Measurements from ENCODE around the gene KCNQ1.

Gene KCNQ1

DNA sequence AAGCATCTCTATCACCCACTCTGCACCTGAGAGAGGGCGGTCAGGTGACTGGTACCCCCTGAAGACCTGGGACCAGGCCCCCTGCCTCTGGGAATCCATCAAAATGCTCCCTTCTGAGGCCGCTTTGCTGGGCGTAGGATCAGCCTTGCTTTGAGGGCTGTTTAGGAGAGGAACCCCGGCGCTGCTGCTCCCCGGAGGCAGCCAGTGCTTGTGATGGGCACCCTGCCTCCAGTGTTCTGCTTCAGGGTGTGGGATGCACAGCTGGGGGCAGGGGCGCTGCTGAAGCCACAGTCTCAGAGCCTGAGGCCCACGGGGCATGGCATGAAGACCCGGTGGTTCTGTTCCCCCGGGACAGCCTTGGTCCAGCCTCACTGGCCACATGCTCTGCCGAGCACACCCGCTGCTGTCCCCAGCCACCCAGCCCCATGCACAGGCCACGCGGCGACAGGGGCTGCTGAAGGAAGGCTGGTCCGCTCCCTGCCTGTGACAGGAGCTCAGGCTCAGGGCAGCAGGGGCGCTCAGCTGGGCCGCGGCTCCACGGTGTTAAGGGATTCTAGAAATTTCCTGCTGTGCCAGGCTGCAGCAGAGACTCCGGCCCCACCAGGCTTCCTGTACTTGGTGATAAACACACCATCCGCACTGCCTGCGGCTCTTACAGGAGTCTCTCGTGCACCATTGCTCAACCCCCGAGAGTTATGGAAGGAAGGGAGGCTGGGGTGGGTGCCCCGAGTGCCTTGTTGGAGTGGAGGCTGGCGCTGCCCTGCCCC is 91.0 kb downstream of the KCNQ1 start:
- no peak for DNase-seq

DNA sequence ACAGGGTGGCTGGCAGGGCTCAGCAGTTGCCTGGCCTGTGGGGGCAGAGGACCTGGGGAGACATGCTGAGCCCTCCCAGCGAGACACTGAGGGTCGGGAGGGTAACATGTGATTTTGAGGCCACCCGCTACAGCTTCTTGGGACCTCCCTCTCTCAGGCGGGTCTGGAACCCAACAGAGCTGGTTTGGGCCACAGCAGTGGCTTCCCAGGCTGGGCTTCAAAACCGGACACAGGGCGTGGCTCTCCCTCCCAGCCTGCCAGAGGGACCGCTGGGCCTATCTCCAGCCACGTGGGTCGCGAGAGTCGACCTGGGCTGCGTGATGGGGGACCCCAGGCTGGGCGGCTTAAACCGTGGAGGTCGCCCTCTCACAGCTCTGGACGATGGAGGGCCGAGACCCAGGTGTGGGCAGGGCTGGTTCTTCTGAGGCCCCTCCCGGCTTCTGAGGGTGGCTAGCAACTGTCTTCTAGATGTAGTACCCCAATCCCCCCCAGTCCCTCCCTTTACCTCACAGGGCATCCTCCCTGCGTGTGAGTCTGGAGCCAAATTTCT is 91.7 kb downstream of the KCNQ1 start:
- no peak for DNase-seq

DNA sequence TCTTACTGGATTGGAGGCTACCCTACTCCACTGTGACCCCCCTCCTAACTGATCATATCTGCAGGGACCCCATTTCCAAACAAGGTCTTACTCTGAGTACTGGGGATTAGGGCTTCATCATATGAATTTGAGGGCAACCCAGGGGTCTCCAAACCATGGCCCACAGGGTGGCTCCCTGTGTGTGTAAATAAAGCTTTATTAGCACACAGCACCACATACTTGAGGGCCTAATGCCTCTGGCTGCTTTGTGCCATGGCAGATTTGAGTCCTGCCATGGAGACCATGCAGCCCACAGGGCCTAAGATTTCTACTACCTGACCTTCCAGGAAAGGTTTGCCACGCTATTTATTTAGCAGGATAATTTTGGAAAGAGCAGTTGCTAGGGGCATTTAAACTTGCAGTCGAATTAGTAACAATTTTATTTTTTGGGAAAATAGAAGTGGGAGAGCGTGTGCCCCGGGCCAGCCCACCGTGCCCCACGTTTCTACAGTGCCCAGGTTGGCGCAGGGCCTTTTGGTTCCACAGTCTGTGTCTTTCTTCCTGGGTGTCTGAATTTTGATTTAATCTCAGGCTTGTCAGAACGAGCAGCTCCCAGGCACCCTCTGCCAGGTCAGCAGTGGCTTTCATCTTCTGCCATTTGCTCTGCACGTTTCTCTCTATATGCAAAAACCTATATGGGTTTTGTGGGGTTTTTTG is 92.3 kb downstream of the KCNQ1 start:
- no peak for DNase-seq

DNA sequence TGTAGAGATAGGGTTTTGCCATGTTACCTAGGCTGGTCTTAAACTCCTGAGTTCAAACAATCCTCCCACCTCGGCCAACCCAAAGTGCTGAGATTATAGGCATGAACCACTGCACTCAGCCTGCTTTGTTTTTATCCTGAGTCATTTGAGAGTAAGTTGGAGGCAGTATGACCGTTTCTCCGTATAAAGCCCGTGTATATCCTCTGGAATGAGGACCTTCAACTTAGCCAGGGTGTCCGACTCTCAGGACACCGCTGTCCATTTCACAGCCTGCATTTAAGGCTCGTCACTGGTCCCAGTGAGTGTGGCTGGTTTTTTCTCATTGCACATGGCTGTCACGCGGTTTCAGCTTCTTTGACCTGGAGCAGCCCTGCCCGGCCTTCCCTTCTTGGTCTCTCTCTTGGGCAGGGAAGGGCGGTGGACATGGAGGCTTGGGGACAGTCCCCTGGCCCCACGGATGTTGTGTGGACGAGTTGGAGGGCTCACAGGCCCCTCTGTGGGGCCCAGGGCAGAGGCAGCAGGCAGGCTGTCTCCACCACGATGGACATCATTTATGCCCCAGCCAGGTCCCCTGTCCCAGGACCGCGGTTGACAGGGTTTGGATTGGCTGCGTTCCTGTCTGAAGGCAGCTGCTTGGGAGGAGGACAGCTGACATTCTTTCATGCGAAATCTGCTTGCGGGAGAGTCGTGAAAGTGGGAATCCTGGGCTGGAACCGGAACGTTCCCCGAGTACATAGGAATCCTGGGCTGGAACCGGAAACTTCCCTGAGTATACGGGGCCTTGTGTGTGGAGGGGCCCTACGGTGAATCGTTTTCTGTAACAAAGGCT is 93.3 kb downstream of the KCNQ1 start:
- DNase-seq, result no peak

DNA sequence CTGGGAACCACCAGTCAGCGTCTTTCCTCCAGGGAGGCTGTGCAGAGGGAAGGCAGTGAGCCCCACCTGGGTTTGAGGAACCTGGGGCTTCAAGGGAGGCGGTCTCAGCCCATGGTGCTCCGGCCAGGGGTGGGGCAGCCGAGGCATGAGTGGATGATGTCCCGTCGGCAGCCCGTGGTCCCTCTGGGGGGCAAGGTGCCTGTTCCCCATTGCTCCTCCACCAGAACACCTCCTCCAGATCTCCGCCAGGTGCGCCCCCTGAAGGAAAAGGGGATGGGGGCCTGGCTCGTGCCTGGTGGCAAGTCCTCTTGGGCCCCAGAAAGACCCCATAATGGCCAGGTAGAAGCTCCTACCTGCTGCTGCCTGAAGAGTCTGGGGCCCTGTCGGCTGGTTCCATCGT is 94.1 kb downstream of the KCNQ1 start:
- DNase-seq, result no peak

DNA sequence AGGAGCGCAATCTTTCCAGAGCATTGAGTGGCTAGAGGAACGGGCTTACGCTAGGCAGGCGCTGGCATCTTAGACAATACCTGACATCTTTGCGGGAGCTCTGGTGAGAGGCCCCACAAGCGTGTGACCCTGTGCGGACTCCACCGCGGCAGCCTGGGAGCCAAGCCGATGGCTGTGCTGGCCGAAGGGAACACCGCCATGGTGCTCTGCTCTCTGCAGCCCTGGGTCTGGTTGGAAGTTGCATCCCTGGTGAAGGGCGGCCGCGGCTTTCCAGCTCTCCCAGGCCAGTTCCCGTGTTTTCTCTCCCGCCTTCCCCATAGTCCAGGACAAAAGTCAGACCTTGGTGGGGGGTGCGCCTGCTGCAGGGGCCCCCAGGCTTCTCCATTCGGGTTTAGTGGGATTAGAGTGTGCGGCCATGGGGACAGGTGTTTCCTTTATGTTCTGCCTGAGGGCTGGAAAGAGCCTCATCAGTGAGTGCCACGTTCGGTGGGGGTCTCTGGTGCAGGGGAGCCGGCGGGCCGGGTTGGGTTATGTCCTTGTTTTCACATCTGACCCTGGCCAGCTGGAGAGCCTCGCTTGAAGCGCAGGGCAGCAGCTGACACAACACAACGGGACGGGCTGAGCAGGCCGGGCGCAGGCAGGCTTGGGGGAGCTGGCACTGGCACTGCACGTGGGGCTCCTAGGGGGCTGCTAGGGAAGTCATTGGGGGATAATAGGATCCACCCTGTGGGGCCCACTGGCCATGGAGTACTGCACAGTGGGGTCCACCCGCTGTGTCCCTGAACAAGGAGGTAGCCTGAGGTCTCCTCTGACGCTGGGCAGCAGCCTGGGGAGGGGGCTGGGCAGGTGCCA is 94.8 kb downstream of the KCNQ1 start:
- peak in 1 of 3 experiments; percentile 18 for DNase-seq

DNA sequence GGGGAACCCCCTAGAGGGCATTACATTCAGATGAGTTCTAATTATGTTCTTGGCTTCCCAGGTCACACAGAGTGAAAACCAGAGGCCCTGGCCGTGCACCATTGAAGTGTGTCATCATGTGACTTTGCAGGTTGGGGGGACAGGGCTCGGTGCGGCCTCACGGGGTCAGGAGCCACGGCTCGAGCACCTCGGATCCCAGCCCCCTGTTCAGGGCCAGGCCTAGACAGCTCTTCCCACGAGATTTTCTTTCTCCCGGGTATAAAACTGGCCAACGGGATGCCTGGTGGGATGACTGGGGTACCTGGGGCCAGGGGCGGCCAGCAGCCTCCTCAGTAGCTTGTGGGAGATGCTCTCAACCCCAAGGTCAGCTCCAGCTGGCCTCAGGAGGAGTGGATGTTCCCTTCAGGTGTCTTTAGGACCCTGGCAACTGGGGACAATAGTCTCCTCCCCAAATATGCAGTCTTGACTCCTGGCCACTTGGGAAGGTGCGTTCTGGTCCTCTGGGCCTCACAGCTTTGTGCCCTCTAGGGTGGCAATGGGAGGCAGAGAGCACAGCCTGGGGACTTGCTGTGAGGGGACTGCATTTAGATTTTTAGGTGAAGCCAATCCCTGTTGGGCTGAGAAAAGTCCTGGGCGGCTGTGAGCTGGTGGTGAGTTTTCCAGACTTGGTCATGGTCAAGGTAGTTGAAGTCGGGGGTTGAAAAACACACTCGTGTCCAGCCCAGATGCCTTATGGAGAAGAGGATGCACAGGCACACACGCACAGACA is 95.6 kb downstream of the KCNQ1 start:
- no peak for DNase-seq

DNA sequence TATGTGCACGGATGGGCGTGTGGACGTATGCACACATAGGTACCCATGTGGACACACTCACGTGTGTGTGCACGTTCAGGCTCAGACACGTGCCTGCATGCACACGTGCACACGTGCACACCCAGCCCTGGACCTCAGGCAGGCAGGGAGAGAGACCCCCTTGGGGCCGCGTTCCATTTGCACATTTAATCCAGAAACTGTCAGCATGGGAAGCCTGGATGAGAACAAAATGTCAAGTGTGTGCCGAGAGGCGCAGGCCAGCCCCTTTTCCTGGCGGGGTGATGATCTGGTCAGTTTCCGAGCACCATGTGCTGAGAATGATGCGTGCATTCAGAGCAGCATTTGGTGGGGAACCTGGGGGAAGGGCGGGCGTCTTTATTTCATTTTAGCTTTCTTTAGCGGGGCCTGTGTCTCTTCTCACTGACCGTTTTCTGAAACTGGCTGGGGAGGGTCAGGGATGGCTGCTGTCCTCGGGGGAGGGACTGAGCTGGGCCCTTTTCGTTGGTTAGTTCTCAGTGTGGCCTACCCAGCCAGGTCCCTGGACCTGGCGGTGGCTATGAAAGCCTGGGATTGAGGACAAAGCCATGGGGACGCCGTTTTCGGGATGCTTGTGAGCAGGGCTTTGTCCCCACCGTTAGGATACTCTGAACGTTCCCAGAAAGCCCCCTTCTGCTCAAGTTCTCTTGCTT is 96.3 kb downstream of the KCNQ1 start:
- no peak for DNase-seq

DNA sequence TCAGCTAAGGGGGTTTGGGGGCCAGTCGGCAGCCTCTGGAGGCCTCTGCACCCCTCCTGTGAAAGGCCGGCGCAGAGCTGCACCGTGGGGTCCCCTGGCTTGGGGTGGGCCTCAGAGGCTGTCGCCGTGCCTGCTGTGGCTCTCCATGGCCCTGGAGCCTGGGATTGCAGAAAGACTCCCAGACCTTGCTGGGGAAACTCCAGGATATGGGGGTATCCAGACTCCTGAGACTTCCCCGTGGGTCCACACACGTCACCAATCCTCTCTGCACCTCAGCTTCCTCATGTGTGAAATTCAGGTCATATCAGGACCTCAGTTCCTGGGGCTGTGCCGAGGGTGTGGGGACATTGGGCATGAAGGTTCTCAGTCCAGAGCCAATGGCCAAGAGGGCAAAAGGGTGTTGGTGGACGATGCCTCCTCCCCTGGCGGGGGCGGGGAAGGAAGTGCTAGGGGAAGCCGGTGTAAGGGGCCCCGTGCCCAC is 97.1 kb downstream of the KCNQ1 start:
- no peak for DNase-seq

DNA sequence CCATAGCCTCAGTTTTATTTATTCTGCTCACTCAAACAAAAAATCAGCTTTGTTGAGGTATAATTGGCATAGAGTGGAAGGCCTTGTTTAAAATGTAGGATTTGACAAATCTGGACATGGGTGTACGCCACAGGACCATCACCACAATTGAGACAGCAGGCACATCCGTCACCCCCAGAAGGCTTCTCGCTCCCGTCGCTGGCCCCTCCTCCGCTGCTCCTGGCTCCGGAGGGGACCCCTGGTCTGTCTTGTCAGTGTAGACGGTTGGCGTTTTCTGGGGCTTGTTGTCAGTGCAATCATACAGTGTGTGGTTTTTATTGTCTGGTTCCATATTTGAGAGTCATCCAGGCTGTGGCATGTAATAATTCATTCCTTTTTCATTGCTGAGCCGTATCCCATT is 97.6 kb downstream of the KCNQ1 start:
- DNase-seq, result no peak

DNA sequence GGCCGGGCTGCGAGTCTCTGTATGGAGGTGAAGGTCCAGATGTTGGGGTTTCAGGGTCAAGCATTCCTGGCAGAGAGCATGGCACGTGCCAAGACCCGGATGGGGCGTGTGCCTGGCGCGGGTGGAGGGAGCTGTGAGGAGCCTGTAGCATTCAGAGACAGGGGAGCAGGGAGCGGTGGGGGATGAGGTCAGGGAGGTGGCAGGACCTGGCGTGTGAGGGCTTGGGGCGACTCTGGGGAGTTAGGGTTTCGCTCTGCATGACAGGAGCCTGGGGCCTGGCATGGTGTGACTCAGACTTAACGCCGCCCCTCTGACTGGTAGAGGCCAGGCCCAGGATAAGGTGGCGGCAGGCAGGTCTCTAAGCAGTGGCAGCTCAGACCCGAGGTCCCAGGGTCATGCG is 103.0 kb downstream of the KCNQ1 start:
- DNase-seq, result no peak

DNA sequence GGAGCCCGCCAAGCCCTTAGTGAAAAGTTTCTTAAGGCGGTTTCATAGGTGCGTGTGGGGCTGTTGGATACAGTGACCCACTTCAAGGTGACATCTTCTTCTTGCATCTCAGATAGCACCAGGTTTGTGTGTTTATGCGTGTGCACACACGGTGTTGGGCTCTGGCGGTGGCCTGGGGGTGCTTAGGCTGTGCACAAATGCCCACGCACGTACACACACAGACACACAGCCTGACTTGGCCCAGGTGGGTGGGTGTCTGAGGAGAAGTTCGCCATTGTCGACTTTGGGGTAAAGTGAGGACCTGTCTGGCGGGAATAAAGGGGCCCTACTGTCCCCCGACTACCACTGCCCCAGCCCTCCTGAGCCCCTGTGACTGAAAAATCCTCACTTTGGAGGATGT is 103.8 kb downstream of the KCNQ1 start:
- DNase-seq, result no peak

DNA sequence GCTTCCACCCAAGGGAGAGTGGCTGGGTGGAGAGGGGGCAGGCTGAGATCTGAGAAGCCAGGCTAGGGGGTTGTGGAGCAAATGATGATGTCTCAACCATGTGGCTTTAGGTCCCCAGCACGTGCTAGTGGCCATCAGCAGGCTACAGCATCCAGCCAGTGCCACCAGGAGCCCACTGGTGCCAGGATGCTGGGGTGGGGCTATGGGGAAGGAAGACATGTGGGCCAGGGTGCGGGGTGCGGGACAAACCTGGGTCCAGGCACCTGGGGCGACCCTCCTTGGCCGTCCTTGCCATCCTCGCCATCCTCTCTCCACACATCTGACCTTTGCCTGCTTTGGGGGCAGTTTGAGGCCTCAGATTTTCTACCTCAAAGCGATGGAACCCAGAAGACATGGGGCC is 104.3 kb downstream of the KCNQ1 start:
- DNase-seq, result no peak

DNA sequence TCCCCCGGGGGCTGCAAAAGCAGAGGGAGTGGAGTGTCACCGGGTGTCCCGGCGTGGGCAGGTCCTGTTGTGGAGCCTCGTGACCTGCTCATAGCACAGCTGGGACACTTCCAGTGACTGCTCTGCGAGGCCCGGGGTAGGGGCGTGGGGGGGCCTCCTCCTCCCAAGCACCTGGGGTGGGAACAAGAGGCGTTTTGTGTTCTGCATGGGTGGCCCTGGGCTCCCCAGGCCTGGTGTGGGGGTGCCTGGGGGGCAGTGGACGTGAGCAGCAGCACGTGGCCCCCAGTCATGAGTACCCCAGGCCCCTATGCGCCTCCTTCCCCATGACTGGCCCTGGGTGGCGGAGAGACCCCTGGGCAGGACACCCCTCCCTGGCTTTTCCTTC is 104.7 kb downstream of the KCNQ1 start:
- no peak for DNase-seq

DNA sequence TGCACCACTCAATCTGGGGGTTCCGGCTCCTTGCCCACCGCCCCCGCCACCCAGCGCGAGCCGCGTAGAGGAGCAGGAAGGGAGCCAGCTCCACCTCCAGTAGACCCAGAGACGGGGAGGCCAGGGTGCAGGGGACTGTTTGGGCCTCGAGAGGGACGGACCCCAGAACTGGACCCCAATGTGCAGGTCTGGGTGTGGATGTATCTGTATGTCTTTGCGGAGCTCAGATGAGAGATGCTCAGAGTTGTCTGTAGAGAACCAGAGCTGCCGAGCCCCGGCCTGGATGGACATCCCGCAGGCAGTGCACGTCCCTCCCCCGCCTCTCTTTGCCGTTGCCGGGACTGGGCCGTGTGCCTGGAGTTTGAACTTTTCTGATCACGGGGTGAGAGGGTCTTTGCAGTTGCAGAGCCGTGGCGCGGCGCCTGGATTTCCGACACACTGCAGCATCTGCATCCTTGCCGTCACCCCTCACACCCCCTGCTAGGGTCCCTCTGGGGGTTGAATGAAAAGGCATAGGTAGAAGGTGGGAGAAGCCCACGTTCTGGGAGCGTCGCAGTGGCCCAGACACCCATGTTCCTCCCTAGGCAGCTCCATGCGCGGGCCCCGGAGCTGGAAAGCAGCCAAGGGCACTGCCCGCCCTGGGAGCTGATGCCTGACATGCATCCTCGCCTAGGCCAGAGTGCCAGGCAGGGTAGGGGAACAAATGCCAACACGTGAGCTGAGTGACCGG is 105.2 kb downstream of the KCNQ1 start:
- DNase-seq, result no peak

DNA sequence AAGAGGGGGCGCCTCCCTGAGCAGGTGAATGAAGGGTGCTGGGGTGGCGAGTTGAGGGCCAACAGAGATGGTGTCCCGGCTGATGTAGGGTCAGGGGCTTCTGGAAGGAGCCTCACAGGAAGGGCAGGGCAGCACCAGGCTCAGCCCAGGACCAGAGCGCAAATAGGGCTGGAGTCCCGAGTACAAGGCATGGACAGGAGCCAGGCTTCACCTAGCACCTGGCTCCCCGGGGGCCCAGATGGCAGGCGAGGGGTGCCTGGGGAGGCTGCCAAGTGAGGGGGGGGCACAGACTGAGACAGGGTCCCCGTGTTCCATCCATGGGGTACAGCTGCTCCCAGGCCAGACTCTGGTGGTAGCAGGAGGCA is 105.8 kb downstream of the KCNQ1 start:
- no peak for DNase-seq

DNA sequence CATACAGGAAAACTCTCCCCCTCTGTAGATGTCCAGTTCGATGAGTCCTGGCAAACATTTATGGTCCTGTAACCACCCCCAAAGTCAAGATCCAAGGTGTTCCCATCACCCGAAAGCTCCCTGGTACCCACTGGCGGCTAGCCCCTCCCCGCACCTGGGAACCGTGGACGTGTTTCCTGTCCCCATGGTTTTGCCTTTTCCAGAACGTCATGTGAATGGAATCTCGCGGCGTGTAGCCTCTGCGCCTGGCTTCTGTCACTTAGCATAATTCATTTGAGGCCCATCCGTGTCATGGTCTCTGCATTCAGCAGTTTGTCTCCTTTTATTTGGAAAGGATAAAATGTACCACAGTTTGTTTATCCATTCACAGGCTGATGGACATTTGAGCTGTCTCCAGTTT is 106.3 kb downstream of the KCNQ1 start:
- no peak for DNase-seq

DNA sequence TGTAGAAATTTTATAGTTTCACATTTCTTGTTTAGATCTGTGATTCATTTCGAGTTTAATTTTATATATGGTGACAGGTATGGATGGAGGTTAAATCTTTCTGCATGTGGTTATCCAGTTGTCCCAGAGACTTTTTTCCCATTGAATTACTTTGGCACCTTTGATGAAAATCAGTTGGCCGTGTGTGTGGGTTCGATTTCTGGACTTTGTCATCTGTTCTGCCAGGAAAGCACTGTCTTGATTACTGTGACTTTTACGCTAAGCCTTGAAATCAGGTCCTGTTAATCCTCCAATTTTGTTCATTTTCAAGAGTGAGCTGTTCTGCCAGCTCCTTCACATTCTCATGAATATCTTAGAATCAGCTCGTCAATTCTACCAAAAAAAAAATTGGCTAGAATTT is 107.4 kb downstream of the KCNQ1 start:
- DNase-seq, result no peak

DNA sequence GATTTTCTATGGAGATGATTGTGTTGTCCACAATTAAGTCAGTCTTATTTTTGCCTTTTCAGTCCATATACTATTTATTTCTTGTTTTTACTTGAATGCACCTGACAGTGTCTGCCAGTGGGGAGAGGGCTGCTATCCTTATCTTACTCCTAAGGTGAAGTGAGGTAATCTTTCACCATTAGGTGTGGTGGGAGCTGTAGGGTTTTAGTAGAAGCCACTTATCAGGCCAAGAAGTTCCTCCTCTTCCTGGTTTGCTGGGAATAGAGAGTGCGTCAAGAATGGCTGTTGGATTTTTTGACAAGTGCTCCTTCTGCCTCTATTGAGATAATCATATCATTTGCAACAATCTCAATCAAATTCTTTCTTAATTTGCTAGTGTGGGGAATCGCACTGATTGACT is 108.4 kb downstream of the KCNQ1 start:
- no peak for DNase-seq

DNA sequence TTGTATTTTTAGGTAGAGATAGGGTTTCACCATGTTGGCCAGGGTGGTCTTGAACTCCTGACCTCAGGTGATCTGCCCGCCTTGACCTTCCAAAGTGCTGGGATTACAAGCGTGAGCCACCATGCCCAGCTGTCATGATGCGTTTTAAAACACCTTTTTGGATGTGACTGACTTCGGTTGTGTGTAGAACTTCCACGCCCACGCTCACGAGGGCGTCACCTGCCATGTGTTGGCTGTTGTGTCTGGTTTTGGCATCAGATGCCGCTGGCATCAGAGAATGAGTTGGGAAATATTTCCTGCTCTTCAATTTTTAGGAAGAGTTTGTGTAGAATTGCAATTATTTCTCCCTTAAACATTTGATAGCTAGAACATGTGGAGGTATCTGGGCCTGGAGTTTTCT is 109.1 kb downstream of the KCNQ1 start:
- DNase-seq, result no peak
